Natural killer cell (primary cell): ENCODE results near the gene ENPP5. TPM values are rescaled to one million over a fixed set of nuclear protein-coding genes. Genes with fewer than 3 reads are reported as not detected.

ENCODE experiments used
- ATAC-seq, 3 donors: fragments of 150-1000 bp in 2 of 3; fragments of 200-7000 bp in 1 of 3; cut with Tn5 transposase; 1 replicate in 1 of 3; 2 replicates in 2 of 3; pipeline ENCODE4 v1.10.0; 2021; ENCODE audit warnings: mild to moderate bottlenecking in 2 of 3, moderate library complexity in 2 of 3
- DNase-seq, 2 donors: peaks; one replicate each; pipeline versions ENCODE4 v3.0.0 to v3.0.0-alpha.2; 2013 to 2021; ENCODE audit warnings: mixed read lengths in 1 of 2
- H3K27ac ChIP-seq: one replicate; pipeline ENCODE4 v1.5.1; 2013; ENCODE audit warnings: mild to moderate bottlenecking, low read length
- H3K27me3 ChIP-seq: one replicate; pipeline ENCODE4 v1.6.1; 2013; ENCODE audit warnings: low read length; ENCODE audit not compliant: control insufficient read depth, insufficient read depth
- H3K36me3 ChIP-seq: one replicate; pipeline ENCODE4 v1.6.1; 2013; ENCODE audit warnings: low read length; ENCODE audit not compliant: control insufficient read depth, insufficient read depth
- H3K4me1 ChIP-seq: one replicate; pipeline ENCODE4 v1.6.1; 2013; ENCODE audit warnings: low read length; ENCODE audit not compliant: control insufficient read depth, insufficient read depth
- H3K4me3 ChIP-seq: one replicate; pipeline ENCODE4 v1.5.1; 2013; ENCODE audit warnings: low read length
- H3K9me3 ChIP-seq: one replicate; pipeline ENCODE4 v1.6.1; 2013; ENCODE audit warnings: low read length; ENCODE audit not compliant: control insufficient read depth, insufficient read depth
- H3K27ac Mint-ChIP-seq, 2 donors: one replicate each; pipeline ENCODE4 v1.8.0; 2022; ENCODE audit warnings: mild to moderate bottlenecking in 2 of 2, mixed read lengths in 2 of 2, moderate library complexity in 1 of 2
- H3K27me3 Mint-ChIP-seq, 2 donors: one replicate each; pipeline ENCODE4 v1.8.0; 2022; ENCODE audit warnings: low read depth in 2 of 2, mixed read lengths in 2 of 2
- H3K36me3 Mint-ChIP-seq: one replicate; pipeline ENCODE4 v1.8.0; 2022; ENCODE audit warnings: mixed read lengths
- H3K4me1 Mint-ChIP-seq, 2 donors: one replicate each; pipeline ENCODE4 v1.8.0; 2022; ENCODE audit warnings: mixed read lengths in 2 of 2
- H3K4me3 Mint-ChIP-seq: one replicate; pipeline ENCODE4 v1.8.0; 2022; ENCODE audit warnings: mild to moderate bottlenecking, moderate library complexity, mixed read lengths
- H3K9me3 Mint-ChIP-seq, 2 donors: one replicate each; pipeline ENCODE4 v1.8.0; 2022; ENCODE audit warnings: mixed read lengths in 2 of 2
- CTCF ChIP-seq: fragments of 200-600 bp; IDR thresholded peaks from one replicate; pipeline ENCODE4 v1.8.0; 2022; ENCODE audit warnings: antibody characterized with exemption
- WGBS: methylation state at CpG from one replicate; pipeline ENCODE4 v1.1.7; 2013; ENCODE audit warnings: missing lambda C conversion rate; ENCODE audit not compliant: insufficient coverage; 5-methylcytosine and 5-hydroxymethylcytosine counted together
- intact Hi-C: fragments of 100-400 bp; cut with micrococcal nuclease; formaldehyde crosslinking; loops from one replicate; pipeline ENCODE4 v1.14.2; 2022
- total RNA-seq, 4 donors: library from RNA; stranded (reverse); fragments of 120-200 nt in 1 of 4; gene quantifications; one replicate each; pipeline versions ENCODE4 v1.2.3 to v1.2.4, GENCODE V29; 2013 to 2022

ENPP5 gene
- total RNA-seq, 3 donors from 2014 or later (not counting 1 experiment from before 2014, with no cell fraction given): 9.3 to 13.4 (median 9.6) TPM

GRCh38 chr6:46175446-46175845 lies 4.7 kb upstream of the ENPP5 start:
- H3K36me3 Mint-ChIP-seq: no peaks in the 10 kb centered on the region
- 31% methylated on average over 2 of the region's 4 CpGs for WGBS
- DNase-seq (peak in 1 of 2 donors; percentile 72), ATAC-seq (peak; percentile 62 to 79 (median 73))
- H3K9me3 Mint-ChIP-seq: no peaks in the 10 kb centered on the region
- H3K27me3 Mint-ChIP-seq: no peaks in the 10 kb centered on the region
- no peak overlapping the region for H3K4me3 ChIP-seq
- H3K27ac ChIP-seq: peak overlapping the region; percentile 81
- no peaks in the 10 kb centered on the region for H3K9me3 ChIP-seq
- peaks cover 76 to 84% of the 10 kb centered on the region in 2 donors for H3K4me1 Mint-ChIP-seq
- no peaks in the 10 kb centered on the region for H3K27me3 ChIP-seq
- peak overlapping the region; percentile 86 for H3K4me3 Mint-ChIP-seq
- no peak for TF ChIP-seq CTCF
- no peaks in the 10 kb centered on the region for H3K36me3 ChIP-seq
- intact Hi-C loops: loop anchor here (5.0 kb wide), 1 partner anchor 163 kb away; no protein-coding TSS in a partner anchor
- peak overlapping the region; percentile 93 to 99 for H3K27ac Mint-ChIP-seq
- peaks cover 40% of the 10 kb centered on the region for H3K4me1 ChIP-seq

- intact Hi-C loops: loop anchor here (5.0 kb wide), 1 partner anchor 163 kb away; no protein-coding TSS in a partner anchor
- peak; percentile 45 to 69 (median 57) for ATAC-seq
- peak overlapping the region; percentile 81 for H3K27ac ChIP-seq
- H3K4me3 ChIP-seq: no peak overlapping the region
- H3K27me3 ChIP-seq: no peaks in the 10 kb centered on the region
- no peak for TF ChIP-seq CTCF
- Mint-ChIP-seq H3K27ac (peak overlapping the region; percentile 93 to 99), H3K9me3 (no peaks in the 10 kb centered on the region), H3K36me3 (no peaks in the 10 kb centered on the region), H3K27me3 (no peaks in the 10 kb centered on the region), H3K4me1 (peaks cover 81 to 87% of the 10 kb centered on the region in 2 donors), H3K4me3 (peak overlapping the region; percentile 86)
- H3K36me3 ChIP-seq: no peaks in the 10 kb centered on the region
- H3K9me3 ChIP-seq: no peaks in the 10 kb centered on the region
- 23% methylated on average over 2 of the region's 3 CpGs for WGBS
- peaks cover 42% of the 10 kb centered on the region for H3K4me1 ChIP-seq
- DNase-seq: peak; percentile 27 to 55
Observed at GRCh38 chr6:46174904-46175303, 4.1 kb upstream of the ENPP5 start.

- no peak overlapping the region for H3K4me3 ChIP-seq
- DNase-seq (no peak), ATAC-seq (no peak)
- Mint-ChIP-seq H3K4me3 (peak overlapping the region; percentile 91), H3K9me3 (no peaks in the 10 kb centered on the region), H3K27me3 (no peaks in the 10 kb centered on the region), H3K27ac (peak overlapping the region; percentile 90 to 99), H3K4me1 (peaks cover 77 to 78% of the 10 kb centered on the region in 2 donors), H3K36me3 (no peaks in the 10 kb centered on the region)
- peaks cover 42% of the 10 kb centered on the region for H3K4me1 ChIP-seq
- no peaks in the 10 kb centered on the region for H3K36me3 ChIP-seq
- no peaks in the 10 kb centered on the region for H3K27me3 ChIP-seq
- intact Hi-C loops: no loop called here
- no peaks in the 10 kb centered on the region for H3K9me3 ChIP-seq
- no peak overlapping the region for H3K27ac ChIP-seq
- WGBS: 90% methylated on average over 3 of the region's 4 CpGs
- TF ChIP-seq CTCF: no peak
Observed at GRCh38 chr6:46172176-46172575, 1.4 kb upstream of the ENPP5 start.

- intact Hi-C loops: no loop called here
- 95% methylated on average over 4 of the region's 5 CpGs for WGBS
- no peaks in the 10 kb centered on the region for H3K27me3 ChIP-seq
- Mint-ChIP-seq H3K4me3 (no peak overlapping the region), H3K4me1 (peaks cover 9 to 21% of the 10 kb centered on the region in 2 donors), H3K36me3 (peaks cover 10% of the 10 kb centered on the region), H3K27me3 (no peaks in the 10 kb centered on the region), H3K27ac (no peak overlapping the region), H3K9me3 (no peaks in the 10 kb centered on the region)
- H3K27ac ChIP-seq: no peak overlapping the region
- no peak for TF ChIP-seq CTCF
- no peaks in the 10 kb centered on the region for H3K9me3 ChIP-seq
- H3K36me3 ChIP-seq: peaks cover 15% of the 10 kb centered on the region
- DNase-seq (no peak), ATAC-seq (no peak)
- no peak overlapping the region for H3K4me3 ChIP-seq
- H3K4me1 ChIP-seq: no peaks in the 10 kb centered on the region
Observed at GRCh38 chr6:46160102-46160501, 10.7 kb downstream of the ENPP5 start.
